ENCODE results near the gene GPR173. TPM values are rescaled to one million over a fixed set of nuclear protein-coding genes. Genes with fewer than 3 reads are reported as not detected.

The GPR173 gene
- total RNA-seq, 1 experiment from 2014 or later = 7.3 TPM

- Mint-ChIP-seq H3K27me3 (ENCODE audit: low read depth) (no peaks in the 10 kb centered on the region; the same call in 1 of the 2 replicates), H3K4me3 (peak overlapping the region; percentile 93), H3K27ac (peak overlapping the region; percentile 96), H3K36me3 (no peaks in the 10 kb centered on the region), H3K4me1 (peaks cover 12% of the 10 kb centered on the region), H3K9me3 (no peaks in the 10 kb centered on the region)
- ATAC-seq (peak; percentile 65), DNase-seq (ENCODE audit: low spot score) (peak; percentile 80)
- TF ChIP-seq CTCF (IDR thresholded peaks at IDR 0.05) (peak; percentile 16; the same call in 1 of the 2 replicates), MLX (CRISPR knock-in tag; IDR thresholded peaks at IDR 0.05) (no peak), GTF2I (CRISPR knock-in tag; conservative IDR thresholded peaks at IDR 0.05) (peak; percentile 82; the same call in 1 of the 2 replicates)
- ChIA-PET CTCF (no interaction called here), POLR2A (no interaction called here)
These were observed 44.6 kb downstream of the GPR173 start for GRCh38 chrX:53093177-53093655.

- H3K36me3 Mint-ChIP-seq = no peaks in the 10 kb centered on the region; the same call in 1 of the 2 replicates
- peaks cover 9% of the 10 kb centered on the region for H3K4me1 Mint-ChIP-seq
- peak within 1 kb of the TSS; percentile 93 for H3K4me3 Mint-ChIP-seq
- ChIA-PET POLR2A (interaction anchor here (1.3 kb wide), 1 partner anchor 12 kb away, joined by 3 read pairs; the partner anchor contains the start of gene TSPYL2), CTCF (interaction anchor here (1.0 kb wide), 1 partner anchor 104 kb away, joined by 4 read pairs; no protein-coding TSS in a partner anchor)
- peak; percentile 84 for DNase-seq (ENCODE audit: low spot score)
- H3K27me3 Mint-ChIP-seq (ENCODE audit: low read depth) = no peaks in the 10 kb centered on the region; the same call in 1 of the 2 replicates
- ATAC-seq = peak; percentile 90
- TF ChIP-seq NFYB (CRISPR knock-in tag; conservative IDR thresholded peaks at IDR 0.05; ENCODE audit: low read depth) (peak; percentile 61), SP1 (CRISPR knock-in tag; conservative IDR thresholded peaks at IDR 0.05) (0 out of 2 replicates have a peak, but pooled peaks have one; percentile 25), TEAD1 (CRISPR knock-in tag; IDR thresholded peaks at IDR 0.05) (no peak), USF2 (CRISPR knock-in tag; IDR thresholded peaks at IDR 0.05) (peak; percentile 81), USF1 (CRISPR knock-in tag; IDR thresholded peaks at IDR 0.05) (peak; percentile 81), MAX (CRISPR knock-in tag; IDR thresholded peaks at IDR 0.05) (0 out of 2 replicates have a peak, but pooled peaks have one; percentile 2), CREB1 (CRISPR knock-in tag; IDR thresholded peaks at IDR 0.05) (no peak), AR (CRISPR knock-in tag; IDR thresholded peaks at IDR 0.05) (no peak)
- H3K9me3 Mint-ChIP-seq = no peaks in the 10 kb centered on the region
- peak within 1 kb of the TSS; percentile 96 for H3K27ac Mint-ChIP-seq
These were observed 45.4 kb downstream of the GPR173 start, which contains the start of gene KANTR for GRCh38 chrX:53093748-53094581. KANTR (plus strand) TSS chrX:53094142; CDS start chrX:53124273, 30,131 bp downstream.

GRCh38 chrX:53094582-53094905 is 46.0 kb downstream of the GPR173 start:
- ATAC-seq = no peak
- Mint-ChIP-seq H3K4me3 (peak overlapping the region; percentile 93), H3K36me3 (peaks cover 4% of the 10 kb centered on the region), H3K9me3 (no peaks in the 10 kb centered on the region), H3K27me3 (ENCODE audit: low read depth) (no peaks in the 10 kb centered on the region; the same call in 1 of the 2 replicates), H3K4me1 (peaks cover 9% of the 10 kb centered on the region), H3K27ac (peak overlapping the region; percentile 93)
- no peak for DNase-seq (ENCODE audit: low spot score)
- ChIA-PET CTCF (interaction anchor here (1.0 kb wide), 1 partner anchor 105 kb away, joined by 4 read pairs; no protein-coding TSS in a partner anchor), POLR2A (interaction anchor here (1.3 kb wide), 1 partner anchor 12 kb away, joined by 3 read pairs; the partner anchor contains the start of gene TSPYL2)
- TF ChIP-seq TEAD1 (CRISPR knock-in tag; IDR thresholded peaks at IDR 0.05) (no peak), TCF7 (CRISPR knock-in tag; IDR thresholded peaks at IDR 0.05; ENCODE audit: low read depth) (no peak), ELF4 (CRISPR knock-in tag; IDR thresholded peaks at IDR 0.05; ENCODE audit: low read depth) (no peak), ZSCAN18 (CRISPR knock-in tag; IDR thresholded peaks at IDR 0.05) (no peak), ZNF232 (CRISPR knock-in tag; IDR thresholded peaks at IDR 0.05) (no peak), JAZF1 (CRISPR knock-in tag; IDR thresholded peaks at IDR 0.05) (no peak), E2F5 (CRISPR knock-in tag; IDR thresholded peaks at IDR 0.05) (no peak), HMGA2 (CRISPR knock-in tag; IDR thresholded peaks at IDR 0.05) (no peak), PRRX2 (CRISPR knock-in tag; IDR thresholded peaks at IDR 0.05) (no peak), IRF1 (CRISPR knock-in tag; IDR thresholded peaks at IDR 0.05) (no peak)

Measured in WTC11 (cell line).